GM21360 (cell line): ENCODE measurements around the gene ADAMTS14.

ENCODE experiments used
- ATAC-seq: cut with Tn5 transposase; IDR thresholded peaks from one replicate; pipeline ENCODE4 v1.9.1; 2021; ENCODE audit warnings: mild to moderate bottlenecking, moderate library complexity; ENCODE audit not compliant: unreplicated experiment

Gene ADAMTS14

GRCh38 chr10:70692043-70692603 lies 19.8 kb downstream of the ADAMTS14 start:
- ATAC-seq: no peak

- ATAC-seq: no peak
These were observed 21.5 kb downstream of the ADAMTS14 start for GRCh38 chr10:70693619-70694335.

- no peak for ATAC-seq
These were observed 22.3 kb downstream of the ADAMTS14 start for GRCh38 chr10:70694418-70695141.

GRCh38 chr10:70695241-70696030 lies 23.1 kb downstream of the ADAMTS14 start:
- ATAC-seq: no peak

- ATAC-seq: no peak
These were observed 25.9 kb downstream of the ADAMTS14 start for GRCh38 chr10:70698211-70698610.

- ATAC-seq: no peak
These were observed 26.9 kb downstream of the ADAMTS14 start for GRCh38 chr10:70699063-70699658.

- no peak for ATAC-seq
These were observed 27.4 kb downstream of the ADAMTS14 start for GRCh38 chr10:70699659-70700174.

GRCh38 chr10:70702190-70702763 lies 30.0 kb downstream of the ADAMTS14 start:
- no peak for ATAC-seq

- ATAC-seq: no peak
These were observed 31.9 kb downstream of the ADAMTS14 start for GRCh38 chr10:70704211-70704610.

GRCh38 chr10:70705121-70705861 lies 33.0 kb downstream of the ADAMTS14 start:
- ATAC-seq: no peak

- no peak for ATAC-seq
These were observed 38.9 kb downstream of the ADAMTS14 start for GRCh38 chr10:70711177-70711576.

- no peak for ATAC-seq
These were observed 39.6 kb downstream of the ADAMTS14 start for GRCh38 chr10:70711911-70712310.

- ATAC-seq: no peak
These were observed 41.9 kb downstream of the ADAMTS14 start for GRCh38 chr10:70714245-70714644.

GRCh38 chr10:70714951-70715350 lies 42.6 kb downstream of the ADAMTS14 start:
- ATAC-seq: no peak

GRCh38 chr10:70715853-70716795 lies 43.8 kb downstream of the ADAMTS14 start:
- no peak for ATAC-seq

- no peak for ATAC-seq
These were observed 50.6 kb downstream of the ADAMTS14 start for GRCh38 chr10:70722820-70723424.

- ATAC-seq: no peak
These were observed 51.5 kb downstream of the ADAMTS14 start for GRCh38 chr10:70723771-70724170.

GRCh38 chr10:70726909-70727495 lies 54.7 kb downstream of the ADAMTS14 start:
- no peak for ATAC-seq
